PC-3 (cell line): Measurements from ENCODE around the gene FSTL3. TPM values are rescaled to one million over a fixed set of nuclear protein-coding genes. Genes with fewer than 3 reads are reported as not detected.

ENCODE experiments used
- ATAC-seq: fragments of 200-7000 bp; cut with Tn5 transposase; 2 replicates; pipeline ENCODE4 v1.9.1; 2020; ENCODE audit warnings: mild to moderate bottlenecking, moderate library complexity
- BruUV-seq: library from RNA; stranded (reverse); fragments of 400-500 nt; replicated peaks from 2 replicates; lab custom pipeline; 2021; lab: Mats Ljungman, UMichigan
- CTCF ChIA-PET: fragments of 300-600 bp; sonication (Branson Sonifier 250); formaldehyde crosslinking; loops from one replicate; lab custom pipeline; 2022; ENCODE audit warnings: antibody characterized with exemption; lab: Charles Lee
- POLR2A ChIA-PET: fragments of 300-600 bp; sonication (Branson Sonifier 250); formaldehyde crosslinking; loops from one replicate; lab custom pipeline; 2022; ENCODE audit warnings: antibody characterized with exemption; ENCODE audit not compliant: unreplicated experiment; lab: Charles Lee
- DNase-seq: peaks from one replicate; pipeline ENCODE4 v3.0.0-alpha.2; 2015
- H2AFZ ChIP-seq: fragments of 300-600 bp; sonication (generic); 2 replicates; pipeline ENCODE4 v1.6.0; 2016; ENCODE audit warnings: antibody characterized with exemption, low read length
- H3F3A ChIP-seq: fragments of 300-600 bp; sonication (generic); one replicate; pipeline ENCODE4 v1.6.0; 2017; ENCODE audit warnings: antibody characterized with exemption, low read length, control low read depth, mild to moderate bottlenecking; ENCODE audit not compliant: unreplicated experiment
- H3K27ac ChIP-seq: fragments of 300-600 bp; sonication (generic); 2 replicates; pipeline ENCODE4 v1.5.1; 2016; ENCODE audit warnings: mild to moderate bottlenecking, low read length
- H3K27me3 ChIP-seq: fragments of 300-600 bp; sonication (generic); 2 replicates; pipeline ENCODE4 v1.6.1; 2016; ENCODE audit warnings: low read length, mixed read lengths
- H3K36me3 ChIP-seq: fragments of 300-600 bp; sonication (generic); 2 replicates; pipeline ENCODE4 v1.6.1; 2016; ENCODE audit warnings: low read depth, mixed run types, low read length, mixed read lengths
- H3K4me1 ChIP-seq: fragments of 300-600 bp; sonication (generic); 2 replicates; pipeline ENCODE4 v1.5.1; 2016; ENCODE audit warnings: low read length; ENCODE audit not compliant: insufficient read depth
- H3K4me2 ChIP-seq: fragments of 300-600 bp; sonication (generic); 2 replicates; pipeline ENCODE4 v1.6.0; 2016; ENCODE audit warnings: low read length
- H3K4me3 ChIP-seq: fragments of 300-600 bp; sonication (generic); 2 replicates; pipeline ENCODE4 v1.5.1; 2016; ENCODE audit warnings: mild to moderate bottlenecking, low read length, mixed read lengths
- H3K79me2 ChIP-seq: fragments of 300-600 bp; sonication (generic); 2 replicates; pipeline ENCODE4 v1.6.1; 2017; ENCODE audit warnings: low read length, mixed read lengths
- H3K9ac ChIP-seq: fragments of 300-600 bp; sonication (generic); 2 replicates; pipeline ENCODE4 v1.6.0; 2016; ENCODE audit warnings: mild to moderate bottlenecking, low read length
- H3K9me2 ChIP-seq: fragments of 300-600 bp; sonication (generic); replicated peaks from 2 replicates; pipeline ENCODE4 v1.6.1; 2016; ENCODE audit warnings: mixed run types, low read length, mixed read lengths
- H3K9me3 ChIP-seq: fragments of 300-600 bp; sonication (generic); 2 replicates; pipeline ENCODE4 v1.6.1; 2016; ENCODE audit warnings: low read length, mixed read lengths
- H4K20me1 ChIP-seq: fragments of 300-600 bp; sonication (generic); 2 replicates; pipeline ENCODE4 v1.6.1; 2016; ENCODE audit warnings: low read length, mixed read lengths
- EZH2 ChIP-seq: fragments of 300-600 bp; sonication (generic); IDR thresholded peaks from one replicate; pipeline ENCODE4 v1.6.1; 2017; ENCODE audit warnings: antibody characterized with exemption, mild to moderate bottlenecking, low read length; ENCODE audit not compliant: unreplicated experiment
- EZH2phosphoT487 ChIP-seq: fragments of 300-600 bp; sonication (generic); IDR thresholded peaks from 2 replicates; pipeline ENCODE4 v1.6.1; 2018; ENCODE audit warnings: mild to moderate bottlenecking, antibody characterized with exemption, low read length, borderline replicate concordance
- intact Hi-C: fragments of 100-400 bp; cut with micrococcal nuclease; formaldehyde crosslinking; loops from 2 replicates; pipeline ENCODE4 v1.9.0; 2023
- total RNA-seq: library from RNA; depleted of rRNA; stranded (reverse); fragments of >200 nt; gene quantifications from 2 replicates; pipeline ENCODE4 v1.2.3, GENCODE V29; 2014
- TF ChIP-seq, protein P1 (sequence below): fragments of 300-600 bp; sonication (generic); conservative IDR thresholded peaks from 2 replicates; pipeline ENCODE4 v1.5.1; 2017; ENCODE audit warnings: antibody characterized with exemption, low read depth, mild to moderate bottlenecking, low read length

The FSTL3 gene
- total RNA-seq, 1 experiment from 2014 or later: 53.3 TPM

DNA sequence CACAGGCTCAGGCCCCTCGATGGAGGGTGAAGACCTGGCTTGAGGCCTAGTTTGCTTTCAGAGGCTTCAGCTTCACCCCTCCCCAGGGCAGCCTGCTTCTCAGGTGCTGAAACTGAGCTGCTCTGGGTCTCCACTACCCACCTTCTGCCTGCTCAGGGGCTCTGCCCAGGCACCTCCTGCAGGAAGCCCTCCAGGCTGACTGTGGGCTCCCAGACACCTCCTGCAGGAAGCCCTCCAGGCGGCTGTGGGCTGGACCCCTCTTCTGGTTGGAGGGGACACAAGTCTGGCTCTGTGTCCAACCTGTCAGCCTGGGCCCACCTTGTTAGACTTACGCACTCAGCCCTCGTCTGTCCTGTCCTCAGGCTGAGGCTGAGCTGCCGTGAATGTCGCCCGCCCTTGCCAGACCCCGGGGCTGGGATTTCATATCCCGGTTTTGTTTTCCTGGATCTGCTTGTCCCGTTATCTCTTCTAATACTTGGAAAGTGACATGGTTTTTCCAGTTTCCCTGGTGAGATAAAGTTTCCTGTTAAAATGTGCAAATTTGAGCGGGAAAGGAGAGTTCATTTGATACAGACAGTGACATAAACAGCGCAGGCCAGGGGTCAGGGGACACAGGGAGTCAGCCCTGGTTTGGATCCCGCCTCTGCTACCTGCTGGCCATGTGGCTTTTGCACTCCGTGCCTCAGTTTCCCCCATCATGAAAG is 53.9 kb downstream of the FSTL3 start:
- H3K4me2 ChIP-seq: no peak overlapping the region
- H3K9me2 ChIP-seq: no peaks in the 10 kb centered on the region
- no TSS peak for BruUV-seq
- intact Hi-C loops: loop anchor here (5.0 kb wide), 1 partner anchor 143 kb away; the partner anchor contains the start of gene HCN2
- H4K20me1 ChIP-seq: no peaks in the 10 kb centered on the region
- H3K36me3 ChIP-seq: no peaks in the 10 kb centered on the region
- H3K9ac ChIP-seq: no peak overlapping the region
- H3K9me3 ChIP-seq: no peaks in the 10 kb centered on the region
- H2AFZ ChIP-seq: no peak overlapping the region
- POLR2A ChIA-PET: interaction anchor here (0.6 kb wide), 1 partner anchor 29 kb away, joined by 4 read pairs; no protein-coding TSS in a partner anchor
- H3F3A ChIP-seq: no peaks in the 10 kb centered on the region
- H3K4me1 ChIP-seq: no peaks in the 10 kb centered on the region
- no peak for DNase-seq
- no peaks in the 10 kb centered on the region for H3K79me2 ChIP-seq
- no peaks in the 10 kb centered on the region for H3K27me3 ChIP-seq
- no peak for ATAC-seq
- no peak overlapping the region for H3K27ac ChIP-seq
- H3K4me3 ChIP-seq: no peak overlapping the region
- TF ChIP-seq EZH2phosphoT487 (no peak), EZH2 (no peak)
- TF ChIP-seq, protein P1, sequence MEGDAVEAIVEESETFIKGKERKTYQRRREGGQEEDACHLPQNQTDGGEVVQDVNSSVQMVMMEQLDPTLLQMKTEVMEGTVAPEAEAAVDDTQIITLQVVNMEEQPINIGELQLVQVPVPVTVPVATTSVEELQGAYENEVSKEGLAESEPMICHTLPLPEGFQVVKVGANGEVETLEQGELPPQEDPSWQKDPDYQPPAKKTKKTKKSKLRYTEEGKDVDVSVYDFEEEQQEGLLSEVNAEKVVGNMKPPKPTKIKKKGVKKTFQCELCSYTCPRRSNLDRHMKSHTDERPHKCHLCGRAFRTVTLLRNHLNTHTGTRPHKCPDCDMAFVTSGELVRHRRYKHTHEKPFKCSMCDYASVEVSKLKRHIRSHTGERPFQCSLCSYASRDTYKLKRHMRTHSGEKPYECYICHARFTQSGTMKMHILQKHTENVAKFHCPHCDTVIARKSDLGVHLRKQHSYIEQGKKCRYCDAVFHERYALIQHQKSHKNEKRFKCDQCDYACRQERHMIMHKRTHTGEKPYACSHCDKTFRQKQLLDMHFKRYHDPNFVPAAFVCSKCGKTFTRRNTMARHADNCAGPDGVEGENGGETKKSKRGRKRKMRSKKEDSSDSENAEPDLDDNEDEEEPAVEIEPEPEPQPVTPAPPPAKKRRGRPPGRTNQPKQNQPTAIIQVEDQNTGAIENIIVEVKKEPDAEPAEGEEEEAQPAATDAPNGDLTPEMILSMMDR: no peak
- CTCF ChIA-PET: no interaction called here

DNA sequence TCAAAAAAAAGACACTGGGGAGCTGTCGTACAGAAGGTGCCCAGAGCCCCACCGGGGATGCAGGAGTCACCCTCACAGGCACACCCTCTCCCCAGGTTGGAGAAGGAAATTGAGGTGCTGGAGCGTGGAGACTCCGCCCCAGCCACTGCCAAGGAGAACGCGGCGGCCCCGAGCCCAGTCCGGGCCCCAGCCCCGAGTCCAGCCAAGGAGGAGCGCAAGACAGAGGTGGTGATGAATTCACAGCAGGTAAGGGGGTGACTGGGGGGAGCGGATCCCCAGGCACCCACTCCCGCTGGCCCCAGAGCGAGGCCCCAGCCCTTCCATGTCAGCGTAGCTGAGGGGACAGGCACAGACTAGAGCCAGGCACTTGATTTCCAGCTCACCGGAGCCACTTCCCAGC is 54.8 kb downstream of the FSTL3 start:
- intact Hi-C loops: loop anchor here (5.0 kb wide), 1 partner anchor 144 kb away; the partner anchor contains the start of gene HCN2
- ChIA-PET POLR2A (interaction anchor here (0.6 kb wide), 1 partner anchor 28 kb away, joined by 4 read pairs; no protein-coding TSS in a partner anchor), CTCF (no interaction called here)
- no peak overlapping the region for H3K27ac ChIP-seq
- no peaks in the 10 kb centered on the region for H3K36me3 ChIP-seq
- no peaks in the 10 kb centered on the region for H3K9me3 ChIP-seq
- BruUV-seq: no TSS peak
- ATAC-seq (no peak), DNase-seq (no peak)
- H3K4me3 ChIP-seq: no peak overlapping the region
- no peaks in the 10 kb centered on the region for H3K27me3 ChIP-seq
- TF ChIP-seq, protein P1: no peak
- no peak for TF ChIP-seq EZH2phosphoT487
- no peak for TF ChIP-seq EZH2
- H4K20me1 ChIP-seq: no peaks in the 10 kb centered on the region
- H2AFZ ChIP-seq: no peak overlapping the region
- no peaks in the 10 kb centered on the region for H3K9me2 ChIP-seq
- no peaks in the 10 kb centered on the region for H3K4me1 ChIP-seq
- no peak overlapping the region for H3K4me2 ChIP-seq
- no peak overlapping the region for H3K9ac ChIP-seq
- no peaks in the 10 kb centered on the region for H3F3A ChIP-seq
- no peaks in the 10 kb centered on the region for H3K79me2 ChIP-seq
